Measurements from ENCODE around the gene PFN3. TPM values are rescaled to one million over a fixed set of nuclear protein-coding genes. Genes with fewer than 3 reads are reported as not detected.
A peak's percentile ranks its signal among the peaks of the same experiment; 100 is the strongest.
"Not testable (repeated sequence)": the region's sequence is repeated elsewhere in the genome, so short reads cannot be mapped to it uniquely, and the experiment has no call there.

PFN3 gene
- total and polyA plus RNA-seq, 5 donors, result not detected

DNA sequence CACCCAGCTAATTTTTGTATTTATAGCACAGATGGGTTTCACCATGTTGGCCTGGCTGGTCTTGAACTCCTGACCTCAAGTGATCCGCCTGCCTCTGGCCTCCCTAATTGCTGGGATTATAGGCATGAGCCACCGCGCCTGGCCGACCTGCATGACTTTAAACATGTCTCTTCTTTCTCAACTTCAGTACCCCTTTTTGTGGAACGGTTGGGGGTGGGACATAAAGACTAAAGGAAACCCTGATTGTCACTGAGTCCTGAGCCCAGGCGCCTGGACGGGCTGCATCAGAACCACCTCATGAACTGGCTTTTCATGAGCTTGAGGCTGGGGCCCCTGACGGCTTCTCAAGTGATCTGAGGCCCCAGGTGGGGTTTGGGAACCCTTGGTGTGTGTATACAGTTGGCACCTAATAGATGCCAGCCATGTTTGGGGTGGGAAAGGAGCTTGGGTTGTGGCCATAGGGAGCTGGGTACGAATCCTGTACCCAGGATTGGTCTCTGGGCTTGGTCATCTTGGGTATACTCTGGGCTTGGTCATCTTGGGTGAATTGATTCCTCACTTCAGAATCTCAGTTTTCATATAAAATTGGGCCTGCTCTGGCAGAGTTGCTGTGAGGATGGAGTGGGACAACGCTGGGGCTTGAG is 28.2 kb upstream of the PFN3 start:
- Histone ChIP-seq H3K27me3 (ENCODE audit: control insufficient read depth, insufficient read depth) (no peaks in the 10 kb centered on the region), H3K4me3 (ENCODE audit: low read length) (no peak overlapping the region), H3K27ac (ENCODE audit: low read length) (no peak overlapping the region), H3K4me1 (ENCODE audit: control insufficient read depth, insufficient read depth, low read length) (peaks cover 11% of the 10 kb centered on the region), H3K9me3 (ENCODE audit: control insufficient read depth, low read length) (no peaks in the 10 kb centered on the region)
- intact Hi-C loops (cut with DNase I), result no loop called here
- ATAC-seq (no peak), DNase-seq (peak in 2 of 3 donors; percentile 33 to 45)
- 86% methylated on average over 10 of the region's 10 CpGs for WGBS

DNA sequence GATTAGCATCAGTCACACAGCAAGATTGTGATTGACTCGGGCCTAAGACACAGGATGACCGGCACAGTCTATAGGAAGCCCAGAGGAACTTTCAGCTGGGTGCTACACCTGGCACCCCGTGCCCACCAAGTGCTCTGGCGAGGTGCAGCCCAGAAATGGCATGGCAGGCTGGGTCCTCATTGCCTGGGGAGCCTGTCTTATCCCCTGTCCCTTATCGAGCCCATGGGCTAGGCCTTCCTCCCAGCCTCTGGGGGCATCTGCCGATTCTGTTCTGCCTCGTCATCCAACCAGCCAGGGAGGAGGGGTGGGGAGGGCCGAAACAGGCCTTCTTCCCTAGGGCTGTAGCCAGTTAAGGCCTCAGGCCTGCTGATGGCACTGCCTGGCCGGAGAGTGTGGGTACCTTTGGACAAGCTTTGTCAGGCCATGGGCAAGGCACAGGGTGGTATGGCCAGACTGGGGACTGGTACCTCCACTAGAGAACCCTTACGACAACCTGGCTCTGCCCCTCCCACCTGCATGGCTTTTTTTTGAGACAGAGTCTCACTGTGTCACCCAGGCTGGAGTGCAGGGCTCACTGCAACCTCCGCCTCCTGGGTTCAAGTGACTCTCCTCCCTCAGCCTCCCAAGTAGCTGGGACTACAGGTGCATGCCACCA is 27.6 kb upstream of the PFN3 start:
- ATAC-seq, result no peak
- Histone ChIP-seq H3K9me3 (ENCODE audit: control insufficient read depth, low read length) (no peaks in the 10 kb centered on the region), H3K27me3 (ENCODE audit: control insufficient read depth, insufficient read depth) (no peaks in the 10 kb centered on the region), H3K4me3 (ENCODE audit: low read length) (peak overlapping the region; percentile 89), H3K27ac (ENCODE audit: low read length) (no peak overlapping the region), H3K4me1 (ENCODE audit: control insufficient read depth, insufficient read depth, low read length) (peaks cover 11% of the 10 kb centered on the region)
- WGBS, result 74% methylated on average over 11 of the region's 11 CpGs
- intact Hi-C loops (cut with DNase I), result no loop called here
- DNase-seq, result peak in 2 of 3 donors; percentile 50 to 60

DNA sequence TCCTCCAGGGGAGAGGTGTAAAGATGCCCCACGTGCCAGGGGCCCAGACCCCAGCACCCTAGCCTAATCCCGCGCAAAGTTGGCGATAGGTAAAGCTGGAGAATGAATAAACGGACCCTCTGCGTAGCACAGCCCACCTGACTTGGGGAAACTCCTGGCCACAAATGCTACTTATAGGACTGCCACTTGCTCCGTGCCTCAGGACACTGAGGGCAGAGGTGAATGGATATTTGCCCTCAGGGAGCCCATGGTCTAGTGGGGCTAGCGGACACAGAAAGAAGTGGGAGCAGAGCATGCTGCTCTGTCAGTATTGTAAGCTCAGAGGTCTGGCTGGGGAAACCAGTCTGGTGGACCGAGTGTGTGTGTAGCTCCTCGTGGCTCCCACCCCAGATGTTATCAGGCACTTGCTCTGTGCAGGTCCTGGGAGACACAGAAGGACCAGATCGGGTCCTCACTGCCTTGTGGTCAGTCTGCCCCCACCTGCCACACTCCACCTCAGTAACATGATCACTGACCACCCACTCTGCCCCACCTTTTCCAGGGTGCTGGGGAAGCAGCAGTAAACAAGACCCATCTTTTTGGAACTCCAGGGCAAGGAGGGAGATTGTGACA is 26.9 kb upstream of the PFN3 start:
- H3K27me3 ChIP-seq (ENCODE audit: control insufficient read depth, insufficient read depth), result no peaks in the 10 kb centered on the region
- H3K4me3 ChIP-seq (ENCODE audit: low read length), result peak overlapping the region; percentile 89
- H3K4me1 ChIP-seq (ENCODE audit: control insufficient read depth, insufficient read depth, low read length), result peaks cover 11% of the 10 kb centered on the region
- H3K9me3 ChIP-seq (ENCODE audit: control insufficient read depth, low read length), result no peaks in the 10 kb centered on the region
- intact Hi-C loops (cut with DNase I), result no loop called here
- WGBS, result 11% methylated on average over 11 of the region's 11 CpGs
- H3K27ac ChIP-seq (ENCODE audit: low read length), result no peak overlapping the region
- DNase-seq, result peak in 1 of 3 donors; percentile 30
- no peak for ATAC-seq

DNA sequence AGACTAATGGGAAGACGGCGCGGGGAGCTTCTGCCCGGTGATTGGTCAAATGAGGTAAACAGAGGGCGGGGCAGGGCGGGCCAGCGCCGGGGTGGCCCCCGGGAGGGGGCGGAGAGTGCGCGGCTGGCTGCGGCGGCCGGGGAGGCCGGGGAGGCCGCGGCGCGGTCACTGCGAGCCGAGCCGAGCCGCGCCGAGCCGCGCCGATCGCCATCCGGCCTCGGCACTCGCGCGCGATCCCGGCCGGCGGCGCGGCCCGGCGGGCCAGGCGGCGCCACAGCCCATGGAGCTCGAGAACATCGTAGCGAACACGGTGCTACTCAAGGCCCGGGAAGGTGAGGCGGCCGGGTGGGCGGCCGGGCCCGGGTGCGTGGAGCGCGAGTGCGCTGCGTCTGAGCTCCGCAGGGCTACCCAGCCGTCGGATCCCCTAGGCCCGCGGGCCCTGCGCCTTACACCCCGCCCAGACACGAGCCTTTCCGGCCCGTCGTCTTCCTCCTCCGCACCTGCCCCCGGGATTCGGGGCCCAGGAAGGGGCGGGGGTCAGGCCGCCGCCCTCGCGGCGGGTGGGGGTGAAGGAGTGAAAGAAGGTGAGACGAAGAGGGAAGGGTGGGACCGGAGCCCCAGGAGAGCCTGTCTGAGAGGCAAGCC is 26.2 kb upstream of the PFN3 start, which contains the start of gene GRK6:
Gene GRK6, plus strand, starts transcription at position 111 of the 645 bp plus-strand sequence. Its CDS starts 170 bp downstream, at position 281.
- Histone ChIP-seq H3K27ac (ENCODE audit: low read length) (peak within 1 kb of the TSS; percentile 93), H3K4me3 (ENCODE audit: low read length) (peak within 1 kb of the TSS; percentile 89), H3K27me3 (ENCODE audit: control insufficient read depth, insufficient read depth) (no peaks in the 10 kb centered on the region), H3K9me3 (ENCODE audit: control insufficient read depth, low read length) (no peaks in the 10 kb centered on the region), H3K4me1 (ENCODE audit: control insufficient read depth, insufficient read depth, low read length) (peaks cover 11% of the 10 kb centered on the region)
- WGBS, result under 1% methylated on average over 82 of the region's 82 CpGs
- peak; percentile 41 to 84 (median 76) for DNase-seq
- intact Hi-C loops (cut with DNase I), result no loop called here
- no peak for ATAC-seq

DNA sequence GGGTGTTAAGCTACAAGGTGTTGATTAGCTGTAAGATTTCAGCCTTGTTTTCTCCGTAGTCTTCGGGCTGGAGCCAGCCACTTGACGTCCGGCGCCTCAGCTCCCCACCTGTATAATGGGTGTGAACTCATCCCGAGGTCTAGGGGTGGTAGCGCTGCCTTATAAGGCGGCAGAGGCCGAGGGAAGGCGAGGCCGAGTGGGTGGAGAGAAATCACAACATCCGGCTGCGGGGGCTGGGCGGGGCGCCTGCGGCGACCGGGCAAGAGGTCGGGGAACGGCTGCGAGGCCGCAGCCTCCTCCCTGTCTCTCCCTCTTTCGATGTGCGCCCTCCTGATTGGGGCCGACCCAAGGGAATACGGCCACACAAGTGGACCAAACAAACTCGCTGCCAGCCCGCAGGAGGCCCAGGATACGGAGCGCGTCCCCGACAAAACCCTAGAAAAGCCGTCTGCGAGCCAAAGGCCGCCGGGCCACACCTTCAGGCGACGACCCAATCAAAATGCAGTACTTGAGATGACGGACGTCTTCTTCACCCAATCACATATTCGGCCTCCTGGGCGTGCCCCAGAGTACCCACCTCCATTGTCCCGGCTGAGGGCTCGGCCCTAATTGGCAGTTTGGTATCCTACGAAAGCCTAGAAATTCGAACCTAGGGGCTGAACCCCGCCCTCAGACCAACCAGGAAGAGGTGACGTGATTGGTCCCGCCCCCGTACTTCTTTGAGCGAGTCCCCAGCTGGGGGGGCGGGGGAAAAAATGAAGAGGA is 25.5 kb upstream of the PFN3 start:
- peaks cover 11% of the 10 kb centered on the region for H3K4me1 ChIP-seq (ENCODE audit: control insufficient read depth, insufficient read depth, low read length)
- no peaks in the 10 kb centered on the region for H3K27me3 ChIP-seq (ENCODE audit: control insufficient read depth, insufficient read depth)
- DNase-seq (peak; percentile 99 to 100 (median 100)), ATAC-seq (peak; percentile 98)
- intact Hi-C loops (cut with DNase I), result no loop called here
- no peaks in the 10 kb centered on the region for H3K9me3 ChIP-seq (ENCODE audit: control insufficient read depth, low read length)
- WGBS, result under 1% methylated on average over 52 of the region's 52 CpGs
- peak overlapping the region; percentile 57 for H3K4me3 ChIP-seq (ENCODE audit: low read length)
- H3K27ac ChIP-seq (ENCODE audit: low read length), result peak overlapping the region; percentile 92

DNA sequence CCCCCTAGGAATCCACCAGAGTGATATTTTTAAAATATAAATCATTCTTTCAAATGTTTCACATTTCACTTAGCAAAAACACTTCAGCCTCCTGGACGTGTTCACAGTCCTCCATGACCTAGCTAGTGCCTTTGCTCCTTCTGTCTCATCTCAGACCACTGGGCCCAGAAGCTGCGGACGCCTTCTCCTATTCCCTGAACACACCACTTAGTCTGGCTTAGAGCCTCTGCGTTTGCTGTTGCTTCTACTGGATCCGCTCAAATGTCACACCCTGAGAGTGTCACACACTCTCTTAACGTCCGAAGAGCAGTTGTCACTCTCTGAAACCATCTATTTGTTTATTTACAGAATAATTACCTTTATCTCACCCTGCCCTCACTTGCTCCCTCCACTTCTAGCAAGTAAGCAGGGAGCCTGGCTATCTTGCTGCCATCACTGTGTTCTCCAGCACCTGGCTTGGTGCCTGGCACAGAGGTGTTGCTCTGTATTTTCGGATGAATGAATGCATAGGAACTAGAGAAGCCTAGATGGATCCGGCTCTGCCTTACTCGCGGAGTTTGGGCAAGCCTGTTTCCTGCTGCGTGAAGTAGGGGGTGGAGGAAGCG is 24.8 kb upstream of the PFN3 start:
- ATAC-seq, result peak in 1 of 2 donors; percentile 0
- H3K27me3 ChIP-seq (ENCODE audit: control insufficient read depth, insufficient read depth), result no peaks in the 10 kb centered on the region
- 32% methylated on average over 13 of the region's 13 CpGs for WGBS
- intact Hi-C loops (cut with DNase I), result no loop called here
- no peaks in the 10 kb centered on the region for H3K9me3 ChIP-seq (ENCODE audit: control insufficient read depth, low read length)
- H3K4me1 ChIP-seq (ENCODE audit: control insufficient read depth, insufficient read depth, low read length), result peaks cover 11% of the 10 kb centered on the region
- DNase-seq, result peak in 1 of 3 donors; percentile 79
- H3K4me3 ChIP-seq (ENCODE audit: low read length), result peak overlapping the region; percentile 57
- H3K27ac ChIP-seq (ENCODE audit: low read length), result peak overlapping the region; percentile 92

DNA sequence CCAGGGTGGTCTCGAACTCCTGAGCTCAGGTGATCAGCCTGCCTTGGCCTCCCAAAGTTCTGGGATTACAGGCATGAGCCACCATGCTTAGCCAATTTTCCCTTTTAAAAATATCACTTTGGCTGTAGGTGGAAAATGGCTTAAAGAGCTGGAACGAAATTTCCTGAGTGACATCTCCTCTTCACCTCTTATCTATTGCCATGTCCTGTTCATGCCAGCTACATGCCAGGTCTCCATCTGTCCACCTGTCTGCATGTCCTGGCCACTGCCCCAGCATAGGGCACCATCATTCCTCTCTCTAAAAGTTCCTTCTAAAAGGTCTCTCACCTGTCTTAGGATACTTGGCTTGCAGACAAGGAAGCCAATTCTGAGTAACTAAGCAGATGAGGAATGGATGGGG is 23.2 kb upstream of the PFN3 start:
- peaks cover 11% of the 10 kb centered on the region for H3K4me1 ChIP-seq (ENCODE audit: control insufficient read depth, insufficient read depth, low read length)
- DNase-seq, result peak in 1 of 3 donors; percentile 18
- H3K27me3 ChIP-seq (ENCODE audit: control insufficient read depth, insufficient read depth), result no peaks in the 10 kb centered on the region
- ATAC-seq, result no peak
- 91% methylated on average over 2 of the region's 2 CpGs for WGBS
- no peak overlapping the region for H3K27ac ChIP-seq (ENCODE audit: low read length)
- H3K4me3 ChIP-seq (ENCODE audit: low read length), result no peak overlapping the region
- H3K9me3 ChIP-seq (ENCODE audit: control insufficient read depth, low read length), result no peaks in the 10 kb centered on the region
- intact Hi-C loops (cut with DNase I), result no loop called here

DNA sequence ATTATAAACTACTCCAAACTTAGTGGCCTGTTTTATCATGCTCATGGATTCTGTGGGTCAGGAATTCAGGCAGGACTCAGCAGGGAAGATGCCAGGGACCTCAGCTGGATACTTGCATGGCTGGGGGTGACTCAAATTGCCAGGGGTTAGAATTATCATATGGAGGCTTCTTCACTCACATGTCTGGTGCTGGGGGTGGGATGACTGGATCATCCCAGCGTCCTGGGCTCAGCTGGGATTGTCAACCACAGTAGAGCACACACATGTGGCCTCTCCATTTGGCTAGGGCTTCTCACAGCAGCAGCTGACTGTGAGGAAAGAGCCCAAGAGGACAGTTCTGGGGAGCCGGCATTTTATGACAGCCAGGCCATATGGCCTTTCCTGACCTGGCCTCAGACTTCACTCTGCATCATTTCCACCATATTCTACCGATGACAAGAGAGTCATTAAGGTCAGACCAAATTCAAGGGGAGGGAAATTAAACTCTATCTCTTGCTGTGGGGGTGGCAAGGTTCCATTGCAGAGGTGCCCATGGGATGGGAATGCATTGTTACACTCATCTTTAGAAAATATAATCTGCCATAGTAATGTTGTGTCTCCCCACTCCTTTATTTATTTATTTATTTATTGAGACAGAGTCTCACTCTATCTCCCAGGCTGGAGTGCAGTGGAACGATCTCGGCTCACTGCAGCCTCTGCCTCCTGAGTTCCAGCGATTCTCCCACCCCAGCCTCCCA is 20.8 kb upstream of the PFN3 start:
- H3K4me1 ChIP-seq (ENCODE audit: control insufficient read depth, insufficient read depth, low read length), result peaks cover 4% of the 10 kb centered on the region
- no peaks in the 10 kb centered on the region for H3K27me3 ChIP-seq (ENCODE audit: control insufficient read depth, insufficient read depth)
- intact Hi-C loops (cut with DNase I), result no loop called here
- WGBS, result 76% methylated on average over 6 of the region's 6 CpGs
- DNase-seq, result peak in 1 of 3 donors; percentile 13
- ATAC-seq, result no peak
- no peak overlapping the region for H3K27ac ChIP-seq (ENCODE audit: low read length)
- no peaks in the 10 kb centered on the region for H3K9me3 ChIP-seq (ENCODE audit: control insufficient read depth, low read length)
- no peak overlapping the region for H3K4me3 ChIP-seq (ENCODE audit: low read length)

DNA sequence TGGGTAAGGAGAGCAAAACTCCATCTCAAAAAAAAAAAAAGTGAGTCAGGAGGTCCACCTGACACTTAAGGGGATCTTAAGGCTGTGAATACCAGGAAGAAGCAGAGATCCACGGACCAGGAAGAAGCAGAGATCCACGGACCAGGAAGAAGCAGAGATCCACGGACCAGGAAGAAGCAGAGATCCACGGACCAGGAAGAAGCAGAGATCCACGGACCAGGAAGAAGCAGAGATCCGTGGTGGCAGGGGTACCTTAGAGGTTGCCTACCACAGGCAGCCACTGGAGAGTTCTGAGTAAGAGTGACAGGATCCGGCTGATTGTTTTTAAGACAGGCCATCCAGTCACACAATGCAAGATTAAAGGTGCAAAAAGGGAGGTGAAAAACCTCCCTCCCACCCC is 20.0 kb upstream of the PFN3 start:
- intact Hi-C loops (cut with DNase I); DNase-seq; H3K9me3 ChIP-seq (ENCODE audit: control insufficient read depth, low read length); ATAC-seq; H3K4me1 ChIP-seq (ENCODE audit: control insufficient read depth, insufficient read depth, low read length); H3K27ac ChIP-seq (ENCODE audit: low read length); H3K27me3 ChIP-seq (ENCODE audit: control insufficient read depth, insufficient read depth); H3K4me3 ChIP-seq (ENCODE audit: low read length): not testable (repeated sequence)
- WGBS, result 71% methylated on average over 7 of the region's 7 CpGs

DNA sequence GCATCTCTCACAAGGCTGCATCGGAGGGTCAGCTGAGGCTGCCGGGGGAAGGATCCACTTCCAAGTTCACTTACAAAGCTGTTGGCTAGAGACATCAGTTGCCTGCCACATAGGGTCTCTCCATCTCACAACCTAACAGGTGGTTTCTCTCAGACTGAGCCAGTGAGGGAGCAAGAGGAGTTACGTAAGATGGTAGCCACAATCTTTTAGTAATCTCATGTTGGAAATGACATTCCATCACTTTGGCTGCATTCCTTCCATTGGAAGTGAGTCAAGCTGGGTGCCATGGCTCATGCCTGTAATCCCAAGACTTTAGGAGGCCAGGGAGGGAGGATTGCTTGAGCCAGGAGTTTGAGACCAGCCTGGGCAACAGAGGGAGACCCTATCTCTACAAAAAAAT is 18.6 kb upstream of the PFN3 start:
- no peaks in the 10 kb centered on the region for H3K27me3 ChIP-seq (ENCODE audit: control insufficient read depth, insufficient read depth)
- no peak overlapping the region for H3K4me3 ChIP-seq (ENCODE audit: low read length)
- no peak for DNase-seq
- 66% methylated on average over 3 of the region's 3 CpGs for WGBS
- no peaks in the 10 kb centered on the region for H3K9me3 ChIP-seq (ENCODE audit: control insufficient read depth, low read length)
- no peaks in the 10 kb centered on the region for H3K4me1 ChIP-seq (ENCODE audit: control insufficient read depth, insufficient read depth, low read length)
- ATAC-seq, result no peak
- H3K27ac ChIP-seq (ENCODE audit: low read length), result no peak overlapping the region
- intact Hi-C loops (cut with DNase I), result no loop called here

Measured in right cardiac atrium (tissue), 5 donors.